Measurements from ENCODE around the gene PIK3R1. TPM values are rescaled to one million over a fixed set of nuclear protein-coding genes. Genes with fewer than 3 reads are reported as not detected.

PIK3R1 gene
- total and polyA plus RNA-seq, 4 donors = 22.6 to 123 (median 47.3) TPM

GRCh38 chr5:68249520-68249919 is 34.0 kb downstream of the PIK3R1 start:
- WGBS = 95% methylated on average over 2 of the region's 2 CpGs
- H3K4me1 ChIP-seq (ENCODE audit: control insufficient read depth in 4 of 4, insufficient read depth in 4 of 4, low read length in 3 of 4) = peaks cover 14 to 56% (median 41%) of the 10 kb centered on the region in 4 donors

GRCh38 chr5:68250661-68251298 is 35.2 kb downstream of the PIK3R1 start:
- Histone ChIP-seq H3K27me3 (ENCODE audit: control insufficient read depth in 4 of 4, insufficient read depth in 4 of 4, low read length in 3 of 4) (no peaks in the 10 kb centered on the region), H3K36me3 (ENCODE audit: control insufficient read depth in 4 of 4, insufficient read depth in 3 of 4, low read depth in 1 of 4, low read length in 3 of 4) (peaks cover 0 to 6% (median 2%) of the 10 kb centered on the region in 4 donors), H3K9ac (ENCODE audit: low read depth in 1 of 2, low read length in 2 of 2) (no peak overlapping the region), H3K4me3 (ENCODE audit: low read depth in 1 of 3, low read length in 3 of 3) (no peak overlapping the region), H3K9me3 (ENCODE audit: control insufficient read depth in 4 of 4, low read length in 3 of 4) (no peaks in the 10 kb centered on the region), H3K27ac (ENCODE audit: low read depth in 1 of 2, low read length in 2 of 2) (peak overlapping the region; percentile 7 to 9), H3K4me1 (ENCODE audit: control insufficient read depth in 4 of 4, insufficient read depth in 4 of 4, low read length in 3 of 4) (peaks cover 15 to 66% (median 42%) of the 10 kb centered on the region in 4 donors)
- DNase-seq (ENCODE audit: low spot score) = no peak
- 55% methylated on average over 5 of the region's 5 CpGs for WGBS
- TF ChIP-seq RAD21 (IDR thresholded peaks at IDR 0.05) (peak in 1 of 2 donors; percentile 1), CTCF (IDR thresholded peaks at IDR 0.05; ENCODE audit: low read depth, low read length, missing input control) (no peak), MAX (IDR thresholded peaks at IDR 0.05) (no peak), RXRA (IDR thresholded peaks at IDR 0.05) (no peak), YY1 (IDR thresholded peaks at IDR 0.05) (no peak)

More at GRCh38 chr5:68249520-68249919, 34.0 kb downstream of the PIK3R1 start:
- DNase-seq (ENCODE audit: low spot score) = no peak
- Histone ChIP-seq H3K9ac (ENCODE audit: low read depth in 1 of 2, low read length in 2 of 2) (no peak overlapping the region), H3K4me3 (ENCODE audit: low read depth in 1 of 3, low read length in 3 of 3) (no peak overlapping the region), H3K9me3 (ENCODE audit: control insufficient read depth in 4 of 4, low read length in 3 of 4) (no peaks in the 10 kb centered on the region), H3K27me3 (ENCODE audit: control insufficient read depth in 4 of 4, insufficient read depth in 4 of 4, low read length in 3 of 4) (no peaks in the 10 kb centered on the region), H3K36me3 (ENCODE audit: control insufficient read depth in 4 of 4, insufficient read depth in 3 of 4, low read depth in 1 of 4, low read length in 3 of 4) (peaks cover 0 to 7% (median 3%) of the 10 kb centered on the region in 4 donors), H3K27ac (ENCODE audit: low read depth in 1 of 2, low read length in 2 of 2) (peak overlapping the region in 1 of 2 donors; percentile 3)
- TF ChIP-seq YY1 (IDR thresholded peaks at IDR 0.05) = no peak
- no peak for TF ChIP-seq SP1 (IDR thresholded peaks at IDR 0.05)
- TF ChIP-seq HNF4A (conservative IDR thresholded peaks at IDR 0.05) = no peak
- TF ChIP-seq FOXA2 (IDR thresholded peaks at IDR 0.05) = no peak
- TF ChIP-seq TAF1 (conservative IDR thresholded peaks at IDR 0.05) = no peak
- no peak for TF ChIP-seq RXRA (IDR thresholded peaks at IDR 0.05)
- TF ChIP-seq MAX (IDR thresholded peaks at IDR 0.05) = no peak
- TF ChIP-seq ZBTB33 (IDR thresholded peaks at IDR 0.05) = no peak
- TF ChIP-seq CTCF (IDR thresholded peaks at IDR 0.05; ENCODE audit: low read depth, low read length, missing input control) = no peak
